Nucleus accumbens (tissue), 56 donors: ENCODE results near the gene MYZAP.

Source experiments
- DNase-seq, 56 donors: peaks; one replicate each; lab custom pipeline; 2025; lab: John Stamatoyannopoulos, UW

The MYZAP gene

DNA sequence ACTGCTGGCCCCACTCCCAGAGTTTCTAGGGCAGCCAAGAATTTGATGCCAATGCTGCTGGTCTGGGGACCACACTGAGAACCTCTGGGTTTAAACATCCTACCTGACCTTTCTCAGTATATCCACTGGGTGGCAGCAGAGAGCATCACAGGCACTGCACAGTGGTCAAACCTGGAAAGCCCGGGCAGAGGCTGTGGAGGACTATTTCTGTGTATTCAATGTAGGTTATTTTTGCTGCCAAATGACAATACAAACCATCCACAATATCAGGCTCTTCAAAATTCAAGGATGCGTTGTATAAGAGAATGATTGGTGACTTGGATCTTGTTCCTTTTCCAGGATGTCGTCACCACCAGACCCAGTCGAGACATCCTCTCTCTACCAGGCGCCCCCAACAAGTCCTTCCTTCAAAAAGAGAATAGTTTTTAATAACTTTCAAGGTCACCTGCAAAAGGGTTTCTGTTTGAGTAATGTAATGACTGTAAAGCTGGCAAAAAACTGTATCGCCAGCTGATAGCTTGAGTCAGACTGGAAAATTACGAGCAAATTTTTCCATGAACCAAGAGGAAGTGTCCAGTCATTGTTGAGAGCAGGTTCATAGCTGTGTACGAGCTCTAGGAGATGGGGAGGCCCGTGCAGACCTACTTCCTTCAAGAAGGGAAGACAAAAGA, 30.5 kb upstream of the MYZAP start:
- peak in 48 of 56 donors; percentile 6 to 80 (median 45) for DNase-seq

DNA sequence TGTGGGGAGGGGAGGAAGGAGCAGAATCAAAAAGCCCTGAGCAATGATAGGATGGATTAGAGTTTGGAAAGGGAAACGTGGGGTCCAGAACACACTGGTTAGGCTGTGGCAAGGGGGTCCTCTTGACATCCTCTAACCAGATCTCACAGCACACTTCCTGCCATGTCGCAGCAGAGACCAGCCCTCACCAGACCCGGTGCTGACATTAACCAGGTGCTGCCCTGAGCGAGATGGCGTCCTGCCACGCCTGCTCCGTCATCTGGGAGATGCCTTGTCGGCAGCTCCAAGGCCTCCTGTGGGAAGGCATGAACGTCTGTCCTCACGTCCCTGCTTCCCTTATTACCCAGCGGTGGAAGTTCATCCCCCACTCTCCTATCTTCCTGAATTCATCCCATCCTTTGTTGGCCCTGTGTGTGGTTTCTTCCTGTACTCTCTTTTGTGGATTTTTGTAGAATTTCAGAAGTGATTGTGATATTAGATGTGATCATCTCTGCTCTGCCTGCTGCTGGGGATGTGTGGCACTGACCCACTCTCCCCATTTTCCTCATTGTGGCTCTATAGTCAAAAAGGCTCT, 29.4 kb upstream of the MYZAP start:
- DNase-seq = no peak

DNA sequence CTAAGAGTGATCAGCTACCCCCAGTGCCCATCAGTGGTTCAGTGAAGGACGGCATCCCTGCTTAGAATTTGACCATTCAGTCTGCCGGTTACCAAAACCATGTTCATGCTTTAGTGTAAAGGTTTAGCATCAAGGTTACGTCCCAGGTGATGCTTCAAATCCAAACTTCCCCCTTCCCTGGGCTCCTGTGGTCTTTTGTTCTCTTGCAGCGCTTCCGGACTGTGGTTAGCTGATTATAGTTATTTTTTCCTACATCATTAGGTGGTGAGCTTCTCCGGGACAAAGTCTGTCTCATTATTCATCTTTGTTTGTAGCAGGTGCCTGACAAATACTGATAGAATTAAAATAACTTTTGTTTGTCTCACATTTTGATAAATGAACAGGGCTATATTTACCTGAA, 28.3 kb upstream of the MYZAP start:
- no peak for DNase-seq

DNA sequence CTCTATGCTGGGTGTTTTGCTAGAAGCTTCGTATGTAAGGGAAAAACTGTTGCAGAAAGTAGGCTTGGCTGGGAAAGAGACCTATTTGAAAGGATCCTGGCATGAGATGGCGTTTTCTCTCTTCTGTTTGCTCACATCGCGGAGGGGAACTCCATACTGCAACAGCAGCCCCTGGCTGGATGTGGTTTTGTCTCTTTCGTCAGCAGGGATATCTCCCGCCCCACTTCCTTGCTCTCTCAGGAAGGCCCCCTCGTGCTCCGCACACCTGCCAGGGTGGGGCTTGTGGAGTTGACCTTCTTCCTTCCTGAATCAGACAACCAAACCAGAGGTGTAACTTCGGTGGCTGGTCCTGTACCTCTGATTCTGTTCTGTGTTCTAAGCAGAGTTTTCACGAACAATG, 26.4 kb upstream of the MYZAP start:
- no peak for DNase-seq

DNA sequence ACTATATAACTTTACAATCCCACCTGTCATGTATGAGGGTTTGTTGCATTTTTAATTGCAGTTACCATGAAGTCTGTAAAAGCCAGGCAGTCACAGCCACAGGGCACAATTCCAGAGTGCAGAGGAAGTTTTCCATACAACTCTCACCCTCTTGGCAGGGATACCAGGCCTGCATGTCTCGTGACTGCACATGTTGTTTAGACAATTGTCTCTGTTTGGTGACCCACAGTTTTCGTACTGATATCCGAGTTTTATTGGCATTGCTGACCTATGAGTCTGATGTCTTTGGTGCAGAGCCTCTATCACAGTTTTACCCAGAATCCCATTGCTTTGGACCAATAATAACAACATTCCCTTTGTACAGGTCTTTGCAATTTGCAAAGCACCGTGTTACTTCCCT, 24.9 kb upstream of the MYZAP start:
- no peak for DNase-seq

DNA sequence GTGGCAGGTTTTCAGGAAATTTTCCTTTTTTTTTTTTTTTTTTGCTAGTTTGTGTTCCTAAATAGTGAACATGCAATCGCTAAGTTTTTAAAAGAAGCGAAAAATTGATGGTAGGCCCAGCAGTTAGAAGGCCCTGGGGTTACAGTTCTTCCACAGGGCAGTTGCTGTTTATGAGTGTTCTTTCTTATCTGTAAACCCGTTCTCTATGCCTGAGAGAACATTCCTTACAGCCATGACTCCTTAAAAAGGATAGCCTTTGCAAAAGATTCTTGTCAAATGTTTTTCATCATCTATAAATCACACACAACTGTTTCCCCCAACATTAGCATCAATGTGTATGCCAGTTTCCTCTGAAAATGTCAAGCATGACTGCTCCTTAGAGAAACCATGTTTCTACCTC, 23.8 kb upstream of the MYZAP start:
- no peak for DNase-seq

DNA sequence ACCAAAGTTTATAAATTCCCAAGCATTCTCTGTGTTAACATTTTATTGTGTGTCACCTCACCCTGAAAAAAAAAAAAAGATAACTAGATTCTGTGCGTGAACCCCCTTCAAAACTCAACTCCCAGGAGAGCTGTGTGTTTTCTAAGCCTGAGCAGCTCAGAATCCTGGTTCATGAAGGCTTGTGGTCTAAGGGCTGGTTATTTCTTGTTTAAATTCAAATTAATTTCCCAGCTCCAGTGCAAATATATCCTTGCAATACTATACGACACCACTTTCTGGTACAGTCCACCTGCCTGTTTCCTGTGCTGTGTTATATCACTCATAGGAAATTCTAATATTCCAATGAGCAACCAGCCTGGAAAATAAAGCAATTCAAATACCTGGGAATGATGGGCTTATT, 23.4 kb upstream of the MYZAP start:
- no peak for DNase-seq

DNA sequence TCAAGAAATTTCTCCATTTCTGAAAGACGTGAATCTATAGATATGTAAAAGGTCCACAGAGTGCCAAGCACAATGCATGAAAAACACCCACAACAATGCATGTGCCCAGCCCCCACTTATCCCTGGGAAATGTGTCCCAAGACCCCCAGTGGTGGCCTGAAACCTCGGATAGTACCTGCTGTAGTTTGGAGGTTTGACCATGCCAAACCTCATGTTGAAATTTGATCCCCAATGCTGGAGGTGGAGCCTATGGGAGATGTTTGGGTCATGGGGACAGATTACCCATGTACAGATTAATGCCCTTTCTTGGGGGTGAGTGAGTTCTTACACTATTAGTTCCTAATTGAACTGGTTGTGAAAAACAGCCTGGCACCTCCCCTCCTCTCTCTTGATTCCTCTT, 21.4 kb upstream of the MYZAP start:
- no peak for DNase-seq

DNA sequence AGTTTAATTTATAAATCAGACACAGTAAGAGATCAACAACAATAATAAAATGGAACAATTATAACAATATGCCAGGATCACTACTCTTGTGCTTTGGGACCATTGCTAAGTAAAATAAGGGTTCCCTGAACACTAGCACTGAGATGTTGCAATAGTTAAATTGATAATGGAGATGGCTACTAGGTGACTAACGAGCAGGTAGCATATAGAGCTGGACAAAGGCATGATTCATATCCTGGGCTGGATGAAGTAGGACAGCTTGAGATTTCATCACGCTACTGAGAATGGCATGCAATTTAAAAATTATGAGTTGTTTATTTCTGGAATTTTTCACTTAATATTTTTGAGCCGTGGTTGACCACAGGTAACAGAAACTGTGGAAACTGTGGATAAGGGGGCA, 20.7 kb upstream of the MYZAP start:
- no peak for DNase-seq

DNA sequence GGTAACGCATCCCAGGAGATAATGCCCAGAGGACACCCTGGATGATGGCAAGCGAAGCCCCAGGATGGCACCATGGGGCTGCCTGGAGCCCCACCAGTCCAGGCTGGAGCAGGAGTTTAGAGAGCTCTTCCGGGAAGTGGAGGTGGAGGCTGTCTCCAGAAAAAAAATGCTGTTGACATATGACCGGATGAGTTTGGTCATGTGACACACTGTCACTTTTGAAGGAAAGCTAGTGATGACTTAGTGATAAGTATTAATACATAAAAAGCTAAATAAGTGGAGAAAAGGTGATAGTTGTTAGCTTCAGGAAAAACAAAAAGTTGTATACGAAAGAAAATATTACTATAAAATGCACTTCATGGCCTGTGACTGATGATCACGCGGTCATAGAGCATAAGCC, 20.0 kb upstream of the MYZAP start:
- DNase-seq = no peak

DNA sequence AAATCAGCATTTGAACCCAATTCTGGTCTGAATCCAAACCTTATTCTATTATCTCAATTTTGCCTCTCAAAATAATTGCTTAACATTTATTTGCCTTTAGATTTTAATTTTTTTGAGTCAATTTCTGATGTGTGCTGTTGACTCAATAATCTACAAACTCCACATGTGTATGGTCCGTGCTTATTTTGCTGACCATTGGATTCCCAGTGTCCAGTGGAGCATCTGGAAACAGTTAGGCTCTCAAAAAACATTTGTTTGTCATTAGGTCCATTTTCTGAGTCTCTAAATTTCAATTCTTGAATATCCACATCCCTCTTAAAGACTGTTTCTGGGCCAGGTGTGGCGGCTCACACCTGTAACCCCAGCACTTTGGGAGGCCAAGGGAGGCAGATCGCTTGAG, 19.2 kb upstream of the MYZAP start:
- DNase-seq = no peak

DNA sequence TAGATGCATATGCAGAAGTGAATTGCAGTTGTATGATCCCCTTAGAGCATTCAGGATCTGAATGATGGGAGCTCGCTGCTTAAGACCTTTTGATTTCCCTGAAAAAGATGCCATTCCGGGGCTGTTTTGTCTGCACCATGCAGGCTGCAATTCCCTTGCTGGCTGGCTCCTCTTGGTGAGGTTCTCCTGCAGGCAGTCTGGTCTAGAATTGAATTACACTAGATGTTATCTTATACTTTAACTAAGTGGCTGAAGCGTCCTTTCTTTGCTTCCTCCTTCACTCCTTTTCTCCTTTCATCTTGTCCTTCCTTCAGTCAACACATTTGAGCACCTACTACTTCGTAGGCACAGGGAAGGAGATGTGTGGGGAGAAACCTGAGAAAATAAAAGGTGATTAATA, 18.6 kb upstream of the MYZAP start:
- no peak for DNase-seq

DNA sequence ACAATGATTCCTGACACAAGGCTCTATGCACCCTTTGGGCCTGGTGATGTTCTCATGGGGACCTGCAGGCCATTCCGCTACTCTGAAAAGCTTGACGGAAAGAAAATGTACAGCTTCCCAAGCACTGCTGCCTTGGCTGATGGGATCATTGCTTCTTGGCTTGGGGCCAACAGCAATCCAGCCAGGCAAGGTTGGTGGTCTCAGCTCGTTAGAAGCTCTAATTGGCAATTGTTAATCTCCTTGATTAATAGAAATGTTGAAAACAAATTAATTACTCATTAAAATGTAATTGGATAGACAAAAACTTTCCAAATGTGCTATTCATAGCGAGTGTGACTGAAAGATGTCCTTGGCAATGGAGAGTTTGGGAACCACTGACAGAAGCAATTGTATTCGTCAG, 16.3 kb upstream of the MYZAP start:
- DNase-seq = no peak

DNA sequence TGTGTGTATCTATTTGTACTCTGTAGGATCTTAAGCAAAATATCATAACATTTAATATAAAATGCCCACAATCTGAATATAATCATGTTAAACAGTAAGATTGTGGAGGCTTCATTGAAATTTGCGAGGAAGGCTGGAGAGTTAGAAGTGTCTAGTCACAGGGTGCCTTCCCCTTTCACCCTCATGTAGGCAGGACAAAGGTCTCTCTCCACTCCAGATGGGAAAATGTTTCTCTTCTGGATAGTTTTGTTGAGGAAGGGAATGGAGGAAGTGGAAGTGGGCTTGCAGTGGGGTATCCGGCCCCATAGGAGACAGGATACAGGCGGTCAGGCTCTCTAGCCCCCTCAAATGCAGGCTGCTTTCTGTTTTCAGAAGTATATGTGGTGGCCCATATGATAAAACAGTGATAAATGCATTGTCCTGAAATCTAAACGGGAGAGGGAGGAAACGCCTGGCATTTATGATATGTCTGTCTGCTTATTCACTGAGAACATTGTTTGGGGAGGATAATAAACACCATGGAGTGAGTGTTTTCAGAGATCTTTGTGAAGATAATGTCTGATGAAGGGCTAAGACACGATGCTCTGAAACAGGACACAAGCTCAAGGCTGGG, 13.3 kb upstream of the MYZAP start:
- no peak for DNase-seq

DNA sequence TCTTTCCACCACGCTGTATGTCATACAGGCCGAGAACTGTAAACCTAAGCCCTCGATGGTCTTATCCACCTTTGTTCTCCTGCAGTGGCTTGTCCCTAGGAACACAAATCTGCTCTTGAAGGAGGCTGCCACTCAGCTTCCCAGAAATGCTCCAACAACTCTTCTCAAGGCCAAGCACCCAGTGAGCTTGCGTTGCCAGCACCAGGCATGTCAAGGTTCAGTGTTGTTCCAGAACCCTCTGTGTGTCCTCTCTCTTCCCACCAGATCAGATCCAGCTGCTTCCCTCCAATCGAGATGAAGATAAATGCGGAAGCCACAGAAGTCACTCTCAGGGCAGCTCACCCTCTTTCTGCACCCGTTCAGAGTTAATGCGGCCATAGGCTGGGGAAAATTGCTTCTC, 11.3 kb upstream of the MYZAP start:
- no peak for DNase-seq

DNA sequence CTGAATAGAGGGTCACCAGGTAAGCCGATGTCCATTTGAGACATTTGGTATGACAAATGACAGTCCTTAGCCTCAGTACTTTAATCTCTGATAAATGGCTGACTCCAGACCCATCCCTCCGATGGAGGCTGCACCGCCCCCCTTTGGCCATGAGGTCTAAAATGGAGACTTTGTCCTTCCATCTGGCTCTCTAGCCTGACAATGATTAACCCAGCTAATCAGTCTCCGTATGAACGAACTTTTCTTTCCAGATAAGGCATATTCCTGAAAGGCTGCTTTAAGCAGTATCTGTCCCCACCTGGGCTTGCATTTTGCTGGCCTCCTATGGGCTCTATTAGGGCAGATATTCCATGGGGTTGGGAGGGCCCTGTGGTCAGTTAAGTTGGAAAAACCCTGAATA, 10.8 kb upstream of the MYZAP start:
- no peak for DNase-seq

DNA sequence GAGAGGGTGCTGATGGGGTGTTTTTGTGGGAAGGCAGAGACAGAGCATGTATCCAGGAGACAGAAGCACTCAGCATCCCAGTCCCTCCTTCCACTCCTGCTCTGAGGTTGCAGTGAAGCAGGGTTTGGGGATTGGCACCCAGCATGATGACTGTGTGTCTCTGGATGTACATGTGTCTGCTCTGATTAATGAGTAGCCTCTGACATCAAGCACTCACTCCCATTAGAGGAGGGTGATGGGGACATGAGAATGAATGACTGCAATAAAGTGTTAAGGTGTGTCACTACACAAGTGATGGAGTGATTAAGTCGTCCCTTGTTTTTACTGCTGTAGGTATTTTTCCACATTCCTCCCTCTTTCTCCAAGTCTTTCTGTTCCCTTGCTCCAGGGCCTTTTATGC, 9.6 kb upstream of the MYZAP start:
- DNase-seq = no peak

DNA sequence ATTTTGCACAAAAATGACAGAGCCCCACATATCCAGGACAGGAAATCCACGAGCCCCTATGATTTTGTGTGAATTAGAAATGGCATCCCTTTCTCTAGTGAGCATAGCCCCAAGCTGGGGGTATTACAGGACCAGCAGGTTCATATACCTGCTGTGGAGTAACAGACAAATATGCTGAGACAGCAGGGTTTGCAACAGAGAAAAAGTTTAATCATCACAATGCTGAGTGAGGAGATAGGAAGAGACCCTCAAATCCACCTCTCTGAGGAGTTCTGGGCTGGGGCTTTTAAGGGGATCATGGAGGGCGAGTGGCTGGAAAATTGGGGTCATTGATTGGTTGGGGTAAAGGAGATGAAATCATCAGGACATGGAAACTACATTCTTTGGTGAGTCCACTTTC, 8.4 kb upstream of the MYZAP start:
- no peak for DNase-seq

DNA sequence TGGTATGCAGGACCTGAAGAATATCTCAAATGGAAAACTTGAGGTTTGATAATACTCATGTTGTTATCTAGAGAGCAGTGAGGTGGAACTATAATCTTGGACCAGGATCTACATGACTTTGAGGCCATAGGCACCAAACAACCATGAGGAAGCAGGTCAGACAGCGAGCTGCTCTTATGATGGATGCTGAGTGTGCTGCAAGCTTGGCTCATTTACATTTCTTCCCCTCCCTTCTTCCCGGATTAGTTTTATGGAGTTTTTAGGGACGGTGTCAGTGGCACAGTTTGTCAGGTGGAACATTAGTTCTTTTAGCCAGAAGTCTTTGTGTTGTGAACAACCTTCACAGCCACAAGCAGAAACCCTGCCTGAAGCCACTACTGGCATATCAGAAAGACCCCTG, 8.0 kb upstream of the MYZAP start:
- DNase-seq = no peak

DNA sequence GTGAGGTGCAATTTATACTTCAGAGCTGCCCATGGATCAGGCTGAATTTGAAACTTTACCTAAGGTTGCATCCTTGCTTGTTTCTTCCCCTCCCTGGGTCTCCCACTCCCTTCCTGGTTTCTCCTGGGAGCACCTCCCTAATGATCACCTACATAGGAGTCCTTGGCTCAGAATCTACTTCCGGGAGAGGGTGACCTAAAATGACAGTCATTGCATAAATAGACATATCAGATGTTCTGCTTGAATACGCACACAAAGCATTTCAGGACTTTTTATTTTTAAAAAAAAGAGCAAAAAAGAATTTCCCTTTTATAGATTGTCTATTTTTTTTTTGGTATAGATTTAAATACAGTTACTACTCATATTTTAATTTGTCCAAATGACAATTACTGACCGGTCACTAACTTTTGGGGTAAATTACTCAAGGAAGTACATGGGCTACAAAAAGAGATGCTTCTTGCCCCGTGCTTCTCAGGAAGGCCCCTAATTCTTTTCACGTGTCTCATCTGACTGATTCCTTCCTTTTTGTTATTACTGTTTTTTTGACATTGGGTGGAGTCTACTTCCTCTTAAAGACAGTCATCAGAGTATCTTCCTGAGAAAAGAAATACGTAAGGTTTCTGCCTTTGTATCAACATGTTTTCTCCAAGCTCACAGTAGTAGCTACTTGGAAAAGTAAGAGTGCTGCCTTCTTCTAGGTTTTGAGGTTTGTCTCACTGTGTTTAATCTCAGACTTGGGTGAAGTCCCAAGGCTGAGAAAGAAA, 4.9 kb upstream of the MYZAP start:
- DNase-seq = no peak

DNA sequence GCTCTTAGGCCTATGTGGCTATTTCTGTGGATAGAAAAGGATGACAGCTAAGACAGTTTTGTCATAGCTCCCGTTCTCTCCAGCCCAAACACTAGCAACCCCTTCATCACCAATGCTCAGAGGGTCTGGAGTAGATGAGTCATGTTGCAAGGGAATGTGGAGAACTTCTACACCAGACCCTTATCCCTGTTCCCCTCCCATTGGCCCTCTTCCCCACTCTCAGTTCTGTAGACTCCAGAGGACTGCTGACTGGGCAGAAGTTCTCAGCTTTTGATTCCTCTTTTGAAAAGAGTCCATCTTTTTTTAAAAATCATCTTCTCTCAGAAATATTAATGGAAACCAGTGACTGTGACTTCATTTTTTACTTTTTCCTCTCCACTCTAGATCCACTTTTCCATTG, 2.4 kb upstream of the MYZAP start:
- DNase-seq = no peak

DNA sequence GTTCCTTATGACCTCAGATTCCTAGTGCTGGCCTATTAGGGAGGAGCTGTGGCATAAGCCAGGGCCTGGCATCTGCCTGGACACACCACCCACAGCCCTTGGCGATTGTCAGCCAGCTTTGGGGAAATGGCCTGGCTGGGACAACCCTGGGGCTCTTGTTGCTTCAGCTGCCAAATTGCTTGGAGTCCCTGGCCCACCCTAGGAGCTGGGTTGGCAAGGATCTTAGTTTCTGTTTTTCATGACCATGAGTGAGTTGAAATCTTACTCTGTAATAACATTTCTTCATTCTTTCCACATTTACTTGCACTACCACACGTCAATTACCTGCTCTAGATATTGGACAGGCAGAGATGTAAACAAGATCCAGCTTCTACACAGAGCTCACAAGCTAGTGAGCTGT, 1.9 kb upstream of the MYZAP start:
- peak in 2 of 56 donors; percentile 4 to 6 for DNase-seq
